Fibroblast of lung (primary cell): ENCODE results near the gene HAPLN1.

Experiments
- EZH2 ChIP-seq: IDR thresholded peaks from 2 replicates; pipeline ENCODE4 v1.5.1; 2012; ENCODE audit warnings: low read length, control low read depth, mild to moderate bottlenecking; ENCODE audit errors: missing control alignments
- TF ChIP-seq, protein P1 (sequence below), 2 donors: IDR thresholded peaks in 1 of 2; conservative IDR thresholded peaks in 1 of 2; 1 replicate in 1 of 2; 2 replicates in 1 of 2; pipeline ENCODE4 v1.5.1; 2011 to 2012; ENCODE audit warnings: low read length in 2 of 2, control low read depth in 1 of 2, inconsistent platforms in 1 of 2, low read depth in 1 of 2, mild to moderate bottlenecking in 1 of 2

DNA sequence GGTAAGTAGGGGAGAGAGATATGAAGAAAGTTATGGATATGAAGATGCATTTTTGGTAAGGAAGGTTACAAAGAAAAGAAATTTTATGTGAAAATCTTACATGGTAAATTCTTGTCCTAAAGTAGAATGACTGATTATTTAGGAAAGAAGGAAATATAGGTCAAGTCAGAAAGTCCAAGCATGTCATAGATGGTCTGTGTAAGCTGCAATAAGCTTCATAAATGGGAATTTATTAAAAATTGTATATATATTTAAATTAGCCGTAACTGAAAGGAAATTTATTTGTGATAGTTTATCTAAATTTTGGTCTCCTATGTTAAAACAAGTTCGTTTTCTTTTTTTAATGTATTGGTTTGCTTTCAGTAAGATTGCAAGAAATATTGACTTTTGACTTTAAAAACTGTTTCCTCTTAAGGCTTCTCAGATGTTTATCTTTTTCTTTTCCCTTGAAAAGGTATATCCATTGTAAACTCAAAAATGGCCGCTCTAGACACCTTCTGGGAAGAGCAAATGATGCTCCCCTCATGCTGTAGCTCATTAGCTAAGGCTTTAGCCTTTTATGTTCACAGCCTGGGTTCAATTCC, 46.8 kb upstream of the HAPLN1 start:
- TF ChIP-seq, protein P1, sequence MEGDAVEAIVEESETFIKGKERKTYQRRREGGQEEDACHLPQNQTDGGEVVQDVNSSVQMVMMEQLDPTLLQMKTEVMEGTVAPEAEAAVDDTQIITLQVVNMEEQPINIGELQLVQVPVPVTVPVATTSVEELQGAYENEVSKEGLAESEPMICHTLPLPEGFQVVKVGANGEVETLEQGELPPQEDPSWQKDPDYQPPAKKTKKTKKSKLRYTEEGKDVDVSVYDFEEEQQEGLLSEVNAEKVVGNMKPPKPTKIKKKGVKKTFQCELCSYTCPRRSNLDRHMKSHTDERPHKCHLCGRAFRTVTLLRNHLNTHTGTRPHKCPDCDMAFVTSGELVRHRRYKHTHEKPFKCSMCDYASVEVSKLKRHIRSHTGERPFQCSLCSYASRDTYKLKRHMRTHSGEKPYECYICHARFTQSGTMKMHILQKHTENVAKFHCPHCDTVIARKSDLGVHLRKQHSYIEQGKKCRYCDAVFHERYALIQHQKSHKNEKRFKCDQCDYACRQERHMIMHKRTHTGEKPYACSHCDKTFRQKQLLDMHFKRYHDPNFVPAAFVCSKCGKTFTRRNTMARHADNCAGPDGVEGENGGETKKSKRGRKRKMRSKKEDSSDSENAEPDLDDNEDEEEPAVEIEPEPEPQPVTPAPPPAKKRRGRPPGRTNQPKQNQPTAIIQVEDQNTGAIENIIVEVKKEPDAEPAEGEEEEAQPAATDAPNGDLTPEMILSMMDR (conservative IDR thresholded peaks at IDR 0.05 in 1 of 2, IDR thresholded peaks at IDR 0.05 in 1 of 2; ENCODE audit: low read depth in 1 of 2, low read length in 2 of 2): no peak
- no peak for TF ChIP-seq EZH2
